HG03025 (cell line): ENCODE results near the gene ZNF280D.

ENCODE experiments used
- ATAC-seq: cut with Tn5 transposase; IDR thresholded peaks from one replicate; pipeline ENCODE4 v1.9.1; 2021; ENCODE audit warnings: mild to moderate bottlenecking, moderate library complexity; ENCODE audit not compliant: unreplicated experiment, low FRiP score

The ZNF280D gene

GRCh38 chr15:56654216-56654615 lies 79.1 kb downstream of the ZNF280D start:
- ATAC-seq: no peak

- no peak for ATAC-seq
These were observed 79.5 kb downstream of the ZNF280D start for GRCh38 chr15:56653787-56654186.

- ATAC-seq: no peak
These were observed 80.2 kb downstream of the ZNF280D start for GRCh38 chr15:56653107-56653506.

- no peak for ATAC-seq
These were observed 85.0 kb downstream of the ZNF280D start for GRCh38 chr15:56648311-56648710.

GRCh38 chr15:56640549-56640948 lies 92.8 kb downstream of the ZNF280D start:
- no peak for ATAC-seq

GRCh38 chr15:56640127-56640526 lies 93.2 kb downstream of the ZNF280D start:
- ATAC-seq: no peak

GRCh38 chr15:56639631-56640030 lies 93.7 kb downstream of the ZNF280D start:
- ATAC-seq: no peak

GRCh38 chr15:56631765-56632164 lies 101.5 kb downstream of the ZNF280D start:
- ATAC-seq: no peak

- ATAC-seq: no peak
These were observed 104.3 kb downstream of the ZNF280D start for GRCh38 chr15:56628893-56629532.

- ATAC-seq: no peak
These were observed 113.4 kb downstream of the ZNF280D start for GRCh38 chr15:56619887-56620286.

GRCh38 chr15:56617628-56618027 lies 115.7 kb downstream of the ZNF280D start:
- ATAC-seq: no peak

- no peak for ATAC-seq
These were observed 116.8 kb downstream of the ZNF280D start for GRCh38 chr15:56616551-56616950.

GRCh38 chr15:56613811-56614210 lies 119.5 kb downstream of the ZNF280D start:
- no peak for ATAC-seq

- ATAC-seq: no peak
These were observed 124.3 kb downstream of the ZNF280D start for GRCh38 chr15:56608993-56609392.

GRCh38 chr15:56608140-56608778 lies 125.0 kb downstream of the ZNF280D start:
- ATAC-seq: peak; percentile 96

- ATAC-seq: no peak
These were observed 131.1 kb downstream of the ZNF280D start for GRCh38 chr15:56602253-56602652.

- ATAC-seq: no peak
These were observed 132.9 kb downstream of the ZNF280D start for GRCh38 chr15:56600380-56600779.

- no peak for ATAC-seq
These were observed 134.3 kb downstream of the ZNF280D start for GRCh38 chr15:56598991-56599390.

- no peak for ATAC-seq
These were observed 145.6 kb downstream of the ZNF280D start for GRCh38 chr15:56587686-56588085.

GRCh38 chr15:56586206-56586605 lies 147.1 kb downstream of the ZNF280D start:
- ATAC-seq: no peak

GRCh38 chr15:56582785-56583184 lies 150.5 kb downstream of the ZNF280D start:
- ATAC-seq: no peak
